Measurements from ENCODE around the gene PFDN1. TPM values are rescaled to one million over a fixed set of nuclear protein-coding genes. Genes with fewer than 3 reads are reported as not detected.

The PFDN1 gene
- total and polyA plus RNA-seq, 9 of the 15 experiments (the other 6 are each of a cell fraction or from before 2014, with no cell fraction given) = 45.5 to 215 (median 78.0) TPM

DNA sequence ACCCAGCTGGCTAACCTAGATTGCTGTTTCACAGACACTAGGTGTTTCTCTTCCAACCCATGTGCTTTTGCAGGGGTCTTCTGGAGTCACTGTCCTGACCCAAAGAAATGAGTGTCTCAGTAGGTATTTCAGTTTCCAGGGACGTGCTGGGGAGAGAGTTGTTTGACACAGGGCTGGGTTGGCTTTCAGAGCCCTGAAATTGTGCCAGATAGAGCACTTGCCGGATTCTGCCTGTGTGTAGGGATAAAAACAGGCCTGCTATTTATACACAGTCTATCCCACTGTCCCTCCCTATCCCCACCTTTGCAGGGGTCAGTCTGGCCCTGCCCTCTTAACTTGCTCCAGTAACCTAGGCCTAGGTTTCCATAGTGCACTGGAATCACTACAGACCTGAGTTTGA lies 44.5 kb upstream of the PFDN1 start:
- Histone ChIP-seq H3K9ac (ENCODE audit: insufficient read depth in 1 of 2, low read depth in 2 of 2, low read length in 2 of 2) (peak overlapping the region in 1 of 2 experiments; percentile 27; a peak in 2 of 4 replicates), H3K27ac (ENCODE audit: extremely low read depth, low read depth, low read length) (no peak overlapping the region), H4K20me1 (replicated peaks; ENCODE audit: control insufficient read depth, insufficient read depth, low read length) (no peaks in the 10 kb centered on the region), H3K4me2 (ENCODE audit: insufficient read depth, low read length) (peak overlapping the region; percentile 77), H3K36me3 (ENCODE audit: control insufficient read depth, insufficient read depth, low read length) (no peaks in the 10 kb centered on the region), H3K79me2 (ENCODE audit: control insufficient read depth, insufficient read depth, low read length) (no peaks in the 10 kb centered on the region), H3K9me1 (ENCODE audit: control insufficient read depth, insufficient read depth, low read length) (no peaks in the 10 kb centered on the region), H3K4me1 (replicated peaks in 1 of 2; ENCODE audit: control insufficient read depth in 2 of 2, insufficient read depth in 2 of 2, low read length in 2 of 2) (peaks cover 13 to 23% of the 10 kb centered on the region in 2 experiments; a peak in 4 of 5 replicates), H2AFZ (ENCODE audit: low read depth, low read length) (peak overlapping the region; percentile 85), H3K9me3 (replicated peaks; ENCODE audit: control insufficient read depth, insufficient read depth, low read depth, low read length) (no peaks in the 10 kb centered on the region), H3K4me3 (no peak overlapping the region; the same call in 1 of the 2 replicates), H3K27me3 (ENCODE audit: control insufficient read depth in 2 of 2, insufficient read depth in 2 of 2, low read length in 2 of 2) (no peaks in the 10 kb centered on the region)
- ChIA-PET POLR2A (interaction anchor here (0.9 to 2.8 kb wide), 6 partner anchors 8 to 161 kb away, joined by 3 to 19 read pairs (median 4); no protein-coding TSS in a partner anchor), CTCF (ENCODE audit: low intra/inter-chr PET ratio) (interaction anchor here (0.5 to 1.2 kb wide), 3 partner anchors 103 to 372 kb away, joined by 3 to 4 read pairs (median 4); no protein-coding TSS in a partner anchor)
- FAIRE-seq = no peak
- BruUV-seq (replicated peaks) = no TSS peak
- TF ChIP-seq NCOA2 (IDR thresholded peaks at IDR 0.05; ENCODE audit: partially characterized antibody in 2 of 2) (no peak), EP400 (IDR thresholded peaks at IDR 0.05) (0 out of 2 replicates have a peak, but pooled peaks have one; percentile 1)
- no peak for DNase-seq (ENCODE audit: extremely low read depth in 1 of 4, low spot score in 3 of 4)
- in situ Hi-C loops (cut with MboI) = no loop called here
- no peak for ATAC-seq
- 32% methylated on average over 2 of the region's 2 CpGs for WGBS (ENCODE audit: insufficient coverage, low coverage, missing lambda C conversion rate)
- intact Hi-C loops (cut with micrococcal nuclease) = loop anchor here (2.0 kb wide), 1 partner anchor 173 kb away; the partner anchor contains the start of gene CYSTM1

DNA sequence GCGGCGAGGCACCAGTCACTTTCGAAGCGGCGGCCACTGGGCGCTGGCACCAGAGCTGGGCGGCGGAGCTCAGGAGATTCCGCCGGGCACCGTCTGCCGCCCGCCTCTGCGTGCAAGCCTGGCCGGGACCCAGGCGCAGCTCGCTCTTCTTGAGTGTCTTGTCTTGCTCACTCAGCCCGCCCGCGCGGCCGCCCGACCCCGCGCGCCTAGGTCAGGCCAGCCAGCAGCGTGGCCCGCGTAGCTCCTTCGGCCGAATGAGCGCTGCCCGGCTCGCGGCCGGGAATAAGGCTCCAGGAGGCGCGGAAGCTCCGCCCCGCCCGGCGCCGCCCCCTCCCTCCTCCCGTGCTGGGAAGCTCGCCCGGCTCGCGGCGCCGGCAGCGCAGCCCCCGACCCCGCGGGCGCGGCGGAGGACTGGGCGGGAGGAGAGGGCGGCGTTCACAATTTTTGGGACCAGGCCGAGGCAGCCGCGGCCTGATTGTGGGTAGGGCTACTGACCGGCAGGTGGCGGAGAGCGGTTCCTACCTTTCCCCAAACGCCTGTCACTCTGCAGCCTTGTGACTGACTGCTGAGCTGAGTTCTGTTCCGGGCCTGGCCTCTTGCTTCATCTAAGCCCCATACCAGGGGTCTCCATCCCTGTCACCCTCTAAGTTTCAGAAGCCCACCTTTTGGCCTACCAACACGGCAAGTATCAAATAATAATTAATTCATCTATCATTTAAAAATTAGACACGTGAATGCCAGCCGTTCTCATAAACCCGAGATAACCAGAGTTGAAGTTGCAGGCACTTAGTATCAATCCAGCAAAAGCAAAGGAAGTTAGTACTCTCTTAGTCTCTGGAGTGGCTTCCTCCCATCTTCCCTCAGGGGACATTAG lies 43.7 kb upstream of the PFDN1 start, which contains the start of gene HBEGF:
TSS of gene HBEGF (minus strand) at position 256 of the 874 bp plus-strand sequence. CDS start 275 bp downstream, outside the sequence.
- Histone ChIP-seq H3K9ac (ENCODE audit: insufficient read depth in 1 of 2, low read depth in 2 of 2, low read length in 2 of 2) (peak within 1 kb of the TSS; percentile 27 to 88), H3K27ac (ENCODE audit: extremely low read depth, low read depth, low read length) (no peak within 1 kb of the TSS), H3K4me1 (replicated peaks in 1 of 2; ENCODE audit: control insufficient read depth in 2 of 2, insufficient read depth in 2 of 2, low read length in 2 of 2) (peaks cover 13 to 23% of the 10 kb centered on the region in 2 experiments; a peak in 4 of 5 replicates), H2AFZ (ENCODE audit: low read depth, low read length) (peak within 1 kb of the TSS; percentile 86), H3K79me2 (ENCODE audit: control insufficient read depth, insufficient read depth, low read length) (no peaks in the 10 kb centered on the region), H3K4me2 (ENCODE audit: insufficient read depth, low read length) (peak within 1 kb of the TSS; percentile 77), H4K20me1 (replicated peaks; ENCODE audit: control insufficient read depth, insufficient read depth, low read length) (no peaks in the 10 kb centered on the region), H3K9me3 (replicated peaks; ENCODE audit: control insufficient read depth, insufficient read depth, low read depth, low read length) (no peaks in the 10 kb centered on the region), H3K27me3 (ENCODE audit: control insufficient read depth in 2 of 2, insufficient read depth in 2 of 2, low read length in 2 of 2) (no peaks in the 10 kb centered on the region), H3K4me3 (peak within 1 kb of the TSS; percentile 42), H3K36me3 (ENCODE audit: control insufficient read depth, insufficient read depth, low read length) (no peaks in the 10 kb centered on the region), H3K9me1 (ENCODE audit: control insufficient read depth, insufficient read depth, low read length) (no peaks in the 10 kb centered on the region)
- WGBS (ENCODE audit: insufficient coverage, low coverage, missing lambda C conversion rate) = 10% methylated on average over 46 of the region's 72 CpGs
- POLR2A ChIA-PET = interaction anchor here (0.6 to 2.8 kb wide), 13 partner anchors 9 to 373 kb away, joined by 3 to 19 read pairs (median 4); partner anchors contain the start of gene PFDN1
- peak; percentile 75 for FAIRE-seq
- ATAC-seq = peak; percentile 94
- CTCF ChIA-PET (ENCODE audit: low intra/inter-chr PET ratio) = interaction anchor here (0.5 to 1.2 kb wide), 4 partner anchors 100 to 372 kb away, joined by 3 to 4 read pairs (median 4); no protein-coding TSS in a partner anchor
- no TSS peak for BruUV-seq (replicated peaks)
- in situ Hi-C loops (cut with MboI) = no loop called here
- intact Hi-C loops (cut with micrococcal nuclease) = loop anchor here (1.0 to 2.0 kb wide), 2 partner anchors 102 to 172 kb away; partner anchors contain the start of gene CYSTM1
- DNase-seq (ENCODE audit: extremely low read depth in 1 of 4, low spot score in 3 of 4) = peak; percentile 92 to 97 (median 94)
- TF ChIP-seq ELK1 (CRISPR knock-in tag; IDR thresholded peaks at IDR 0.05) (no peak), ZNF121 (CRISPR knock-in tag; conservative IDR thresholded peaks at IDR 0.05) (no peak), SP2 (IDR thresholded peaks at IDR 0.05; ENCODE audit: extremely low read depth, low read depth, low read length, poor library complexity, severe bottlenecking) (no peak), TARDBP (IDR thresholded peaks at IDR 0.05) (no peak), CEBPG (CRISPR knock-in tag; IDR thresholded peaks at IDR 0.05) (no peak), CEBPG (tag; conservative IDR thresholded peaks at IDR 0.05 in 1 of 2, IDR thresholded peaks at IDR 0.05 in 1 of 2) (peak in 1 of 2 experiments; percentile 47; a peak in 2 of 4 replicates), CCAR2 (IDR thresholded peaks at IDR 0.05; ENCODE audit: low read depth, low read length) (no peak), RBM17 (IDR thresholded peaks at IDR 0.05; ENCODE audit: borderline replicate concordance, low read depth, low read length) (no peak), POLR2H (tag; IDR thresholded peaks at IDR 0.05; ENCODE audit: low read depth) (no peak)

Measured in K562 (cell line).